H1 (cell line): ENCODE measurements around the gene PRKN. TPM values are rescaled to one million over a fixed set of nuclear protein-coding genes. Genes with fewer than 3 reads are reported as not detected.

Source experiments
- CTCF ChIA-PET: fragments of 300-600 bp; sonication (Branson Sonifier 250); formaldehyde crosslinking; loops from one replicate; lab custom pipeline; 2021; ENCODE audit not compliant: partially characterized antibody; lab: Charles Lee
- POLR2A ChIA-PET: fragments of 300-600 bp; sonication (Branson Sonifier 250); formaldehyde crosslinking; loops from one replicate; lab custom pipeline; 2021; ENCODE audit warnings: inconsistent platforms; ENCODE audit not compliant: partially characterized antibody; lab: Charles Lee
- DNase-seq, 2 experiments: peaks; one replicate each; pipeline versions ENCODE4 v3.0.0 to v3.0.0-alpha.2; 2010 to 2022; ENCODE audit warnings: low spot score in 2 of 2, low read depth in 1 of 2, mixed read lengths in 1 of 2
- FAIRE-seq: peaks from 2 replicates; lab custom pipeline; 2011; peaks lifted over from hg19 to GRCh38; lab: Jason Lieb, UNC
- H2AFZ ChIP-seq: 2 replicates; pipeline ENCODE4 v1.8.1; 2012; ENCODE audit warnings: low read length, inconsistent platforms
- H2AK5ac ChIP-seq: 2 replicates; pipeline ENCODE4 v1.6.1; 2013; ENCODE audit warnings: low read depth, low read length
- H2BK120ac ChIP-seq: replicated peaks from 2 replicates; pipeline ENCODE3; 2013; ENCODE audit warnings: low read depth, low read length, inconsistent platforms
- H2BK12ac ChIP-seq: 2 replicates; pipeline ENCODE4 v1.6.1; 2013; ENCODE audit warnings: low read depth, low read length
- H2BK15ac ChIP-seq: 2 replicates; pipeline ENCODE4 v1.6.1; 2013; ENCODE audit warnings: low read length
- H2BK20ac ChIP-seq: 2 replicates; pipeline ENCODE4 v1.6.1; 2013; ENCODE audit warnings: low read length
- H2BK5ac ChIP-seq: 2 replicates; pipeline ENCODE4 v1.6.1; 2013; ENCODE audit warnings: low read depth, low read length
- H3K14ac ChIP-seq: 2 replicates; pipeline ENCODE4 v1.6.1; 2013; ENCODE audit warnings: inconsistent platforms; ENCODE audit not compliant: insufficient read length
- H3K18ac ChIP-seq: 2 replicates; pipeline ENCODE4 v1.6.1; 2013; ENCODE audit warnings: low read length; ENCODE audit errors: extremely low read depth
- H3K23ac ChIP-seq: 2 replicates; pipeline ENCODE4 v1.6.1; 2013; ENCODE audit warnings: inconsistent platforms; ENCODE audit not compliant: insufficient read length
- H3K23me2 ChIP-seq: 2 replicates; pipeline ENCODE4 v1.6.1; 2013; ENCODE audit warnings: low read depth, low read length
- H3K27ac ChIP-seq: 2 replicates; pipeline ENCODE4 v1.6.1; 2011; ENCODE audit warnings: low read depth, low read length, inconsistent platforms
- H3K27me3 ChIP-seq, 4 experiments: replicated peaks in 1 of 4; 1 replicate in 1 of 4; 2 replicates in 3 of 4; pipeline versions ENCODE4 v1.6.1 to v1.8.1; 2011 to 2013; ENCODE audit warnings: low read length in 3 of 4, mild to moderate bottlenecking in 3 of 4, inconsistent platforms in 2 of 4, mixed read lengths in 2 of 4, moderate library complexity in 1 of 4; ENCODE audit not compliant: control insufficient read depth in 3 of 4, insufficient read depth in 3 of 4; ENCODE audit errors: extremely low read depth in 1 of 4
- H3K36me3 ChIP-seq, 4 experiments: 2 replicates each; pipeline versions ENCODE4 v1.6.1 to v1.8.1; 2011 to 2013; ENCODE audit warnings: mild to moderate bottlenecking in 4 of 4, low read length in 3 of 4, moderate library complexity in 2 of 4, control low read depth in 1 of 4, inconsistent platforms in 1 of 4; ENCODE audit not compliant: insufficient read depth in 4 of 4, control insufficient read depth in 2 of 4
- H3K4ac ChIP-seq: replicated peaks from 2 replicates; pipeline ENCODE3; 2013; ENCODE audit warnings: low read length, low read depth, mixed read lengths, inconsistent platforms; ENCODE audit not compliant: insufficient read length
- H3K4me1 ChIP-seq, 4 experiments: replicated peaks in 1 of 4; 1 replicate in 1 of 4; 2 replicates in 3 of 4; pipeline versions ENCODE4 v1.6.1 to v1.8.1; 2011 to 2013; ENCODE audit warnings: low read length in 3 of 4, inconsistent platforms in 2 of 4, mixed read lengths in 1 of 4; ENCODE audit not compliant: insufficient read depth in 4 of 4, control insufficient read depth in 3 of 4
- H3K4me2 ChIP-seq, 2 experiments: 2 replicates each; pipeline versions ENCODE4 v1.6.1 to v1.8.1; 2011 to 2013; ENCODE audit warnings: low read depth in 2 of 2, low read length in 2 of 2, control low read depth in 1 of 2, inconsistent platforms in 1 of 2, mild to moderate bottlenecking in 1 of 2; ENCODE audit not compliant: insufficient read depth in 1 of 2
- H3K4me3 ChIP-seq, 4 experiments: fragments of 200-600, 300-600 bp in 1 of 4; sonication (generic), shearing (Covaris generic), sonication (Bioruptor Twin) in 1 of 4; 2 replicates each; pipeline versions ENCODE4 v1.5.1 to v1.8.1; 2011 to 2016; ENCODE audit warnings: low read length in 4 of 4, low read depth in 3 of 4, control low read depth in 2 of 4, inconsistent platforms in 2 of 4, mild to moderate bottlenecking in 2 of 4, mixed read lengths in 1 of 4, moderate library complexity in 1 of 4; ENCODE audit not compliant: insufficient read depth in 2 of 4; ENCODE audit errors: extremely low read depth in 1 of 4
- H3K56ac ChIP-seq: replicated peaks from 2 replicates; pipeline ENCODE3; 2013; ENCODE audit warnings: low read depth, mild to moderate bottlenecking, mixed read lengths, low read length, inconsistent platforms; ENCODE audit not compliant: insufficient read length
- H3K79me1 ChIP-seq: 2 replicates; pipeline ENCODE4 v1.6.1; 2013; ENCODE audit warnings: low read depth, low read length, control low read depth
- H3K79me2 ChIP-seq, 2 experiments: 2 replicates each; pipeline versions ENCODE4 v1.6.1 to v1.8.1; 2012 to 2013; ENCODE audit warnings: low read length in 2 of 2, mild to moderate bottlenecking in 2 of 2, inconsistent platforms in 1 of 2; ENCODE audit not compliant: insufficient read depth in 2 of 2, control insufficient read depth in 1 of 2
- H3K9ac ChIP-seq, 4 experiments: replicated peaks in 1 of 4; 1 replicate in 1 of 4; 2 replicates in 3 of 4; pipeline versions ENCODE4 v1.6.1 to v1.8.1; 2011 to 2013; ENCODE audit warnings: low read depth in 3 of 4, low read length in 3 of 4, control low read depth in 2 of 4, mild to moderate bottlenecking in 2 of 4, moderate library complexity in 2 of 4, inconsistent platforms in 1 of 4; ENCODE audit errors: extremely low read depth in 1 of 4
- H3K9me3 ChIP-seq, 2 experiments: 2 replicates each; pipeline versions ENCODE4 v1.6.1 to v1.8.1; 2012 to 2013; ENCODE audit warnings: mild to moderate bottlenecking in 2 of 2, moderate library complexity in 2 of 2, control low read depth in 1 of 2, inconsistent platforms in 1 of 2, low read depth in 1 of 2, low read length in 1 of 2, mixed read lengths in 1 of 2; ENCODE audit not compliant: insufficient read depth in 2 of 2
- H4K20me1 ChIP-seq, 2 experiments: replicated peaks in 1 of 2; 2 replicates each; pipeline versions ENCODE3 to v1.8.1; 2011 to 2013; ENCODE audit warnings: inconsistent platforms in 2 of 2, low read length in 2 of 2, mild to moderate bottlenecking in 1 of 2; ENCODE audit not compliant: insufficient read depth in 2 of 2, control insufficient read depth in 1 of 2
- H4K5ac ChIP-seq: 2 replicates; pipeline ENCODE4 v1.6.1; 2013; ENCODE audit warnings: low read length, low read depth, mixed read lengths, inconsistent platforms; ENCODE audit not compliant: insufficient read length
- H4K8ac ChIP-seq: 2 replicates; pipeline ENCODE4 v1.8.0; 2013; ENCODE audit warnings: mild to moderate bottlenecking, moderate library complexity, low read length, inconsistent platforms; ENCODE audit not compliant: insufficient read depth; ENCODE audit errors: extremely low read depth
- H4K91ac ChIP-seq: replicated peaks from 2 replicates; pipeline ENCODE3; 2013; ENCODE audit warnings: low read length, mixed read lengths, inconsistent platforms; ENCODE audit not compliant: insufficient read length
- SRF ChIP-seq: IDR thresholded peaks from 2 replicates; pipeline ENCODE4 v1.6.1; 2011; ENCODE audit warnings: mild to moderate bottlenecking, low read depth, low read length, moderate library complexity
- WGBS, 2 experiments: shearing (Covaris generic) in 1 of 2; methylation state at CpG; one replicate each; pipeline versions ENCODE4 v1.1.6 to v1.1.7; 2013 to 2015; ENCODE audit warnings: low lambda C conversion rate in 2 of 2, mixed read lengths in 2 of 2, inconsistent platforms in 1 of 2, low coverage in 1 of 2, missing lambda C conversion rate in 1 of 2; ENCODE audit not compliant: insufficient replicate concordance in 2 of 2, insufficient coverage in 1 of 2, insufficient read length in 1 of 2; ENCODE audit errors: extremely low coverage in 1 of 2, missing lambda C conversion rate in 1 of 2; 5-methylcytosine and 5-hydroxymethylcytosine counted together
- polyA plus RNA-seq, 7 experiments: library from polyadenylated mRNA; depleted of rRNA in 3 of 7; stranded (reverse) in 5 of 7; unstranded in 2 of 7; fragments of >200 nt in 5 of 7; fragments of 200-250 nt in 2 of 7; gene quantifications; 1 replicate in 5 of 7; 2 replicates in 1 of 7; 4 replicates in 1 of 7; pipeline versions ENCODE4 v1.2.1 to v1.2.3, GENCODE V29; 2011 to 2013; ENCODE audit warnings: missing spikeins in 2 of 7, mixed read lengths in 2 of 7
- total RNA-seq: library from RNA; stranded (reverse); fragmentation: NEBNext Ultra II Directional; extraction: Animal tissue kit (Norgen Biotek cat#: 25700); gene quantifications from 2 replicates; pipeline ENCODE4 v1.2.1, GENCODE V29; 2021

The PRKN gene
- total and polyA plus RNA-seq, 2 of the 8 experiments (the other 6 are each of a cell fraction or from before 2014, with no cell fraction given): 0.13 to 0.29 TPM

DNA sequence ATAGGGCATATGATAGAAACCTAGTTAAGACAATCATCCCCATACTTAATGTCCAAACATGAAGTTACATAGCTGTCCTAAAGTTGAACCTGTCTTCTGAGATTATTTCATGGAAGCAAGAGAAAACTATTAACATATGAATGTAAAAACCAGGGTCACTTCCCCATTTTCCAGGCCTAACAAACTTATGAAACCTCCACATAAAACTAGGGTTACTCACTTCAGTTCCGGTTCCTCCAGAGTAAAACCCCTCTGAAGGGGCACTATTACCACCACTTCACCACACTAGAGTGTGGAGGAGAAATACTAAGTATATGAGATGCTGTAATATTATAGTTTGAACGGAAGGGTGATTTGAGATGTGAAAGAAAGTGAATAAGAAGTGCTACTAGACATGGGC lies 14.9 kb downstream of the PRKN start:
- 89 to 100% methylated on average over 1 to 2 of the region's 2 CpGs for WGBS, 2 experiments
- H3K4me2 ChIP-seq: no peak overlapping the region
- H3K23me2 ChIP-seq: no peaks in the 10 kb centered on the region
- no peak overlapping the region for H2BK5ac ChIP-seq
- CTCF ChIA-PET: no interaction called here
- H3K27ac ChIP-seq: no peak overlapping the region
- no peaks in the 10 kb centered on the region for H4K20me1 ChIP-seq
- H2AK5ac ChIP-seq: no peak overlapping the region
- no peak overlapping the region for H4K5ac ChIP-seq
- H3K56ac ChIP-seq: no peak overlapping the region
- no peak overlapping the region for H3K9ac ChIP-seq
- H2BK20ac ChIP-seq: no peak overlapping the region
- no peak overlapping the region for H3K23ac ChIP-seq
- peaks cover 0 to 5% (median 2%) of the 10 kb centered on the region in 4 experiments; a peak in 3 of 7 replicates for H3K4me1 ChIP-seq
- no peak overlapping the region for H2BK15ac ChIP-seq
- DNase-seq (no peak), FAIRE-seq (no peak)
- no peaks in the 10 kb centered on the region for H3K79me1 ChIP-seq
- H4K8ac ChIP-seq: no peak overlapping the region
- H3K4ac ChIP-seq: no peak overlapping the region
- H3K27me3 ChIP-seq: no peaks in the 10 kb centered on the region
- H2AFZ ChIP-seq: no peak overlapping the region
- H2BK120ac ChIP-seq: no peak overlapping the region
- peaks cover 0 to 7% of the 10 kb centered on the region in 2 experiments; a peak in 1 of 4 replicates for H3K9me3 ChIP-seq
- no peak overlapping the region for H2BK12ac ChIP-seq
- POLR2A ChIA-PET: no interaction called here
- H3K14ac ChIP-seq: no peak overlapping the region
- H3K79me2 ChIP-seq: no peaks in the 10 kb centered on the region
- no peaks in the 10 kb centered on the region for H3K36me3 ChIP-seq
- H3K4me3 ChIP-seq: no peak overlapping the region
- H3K18ac ChIP-seq: no peak overlapping the region
- no peak overlapping the region for H4K91ac ChIP-seq
- no peak for TF ChIP-seq SRF
